HL-60 (cell line): ENCODE results near the gene C19orf73.

ENCODE experiments used
- GABPA ChIP-seq: IDR thresholded peaks from 2 replicates; pipeline ENCODE4 v1.6.1; 2012; ENCODE audit warnings: low read depth
- POLR2AphosphoS5 ChIP-seq: IDR thresholded peaks from 2 replicates; pipeline ENCODE4 v1.6.1; 2012; ENCODE audit warnings: low read depth
- SPI1 ChIP-seq: IDR thresholded peaks from 2 replicates; pipeline ENCODE4 v1.6.1; 2012; ENCODE audit warnings: low read depth, mild to moderate bottlenecking, borderline replicate concordance
- TF ChIP-seq, protein P1 (sequence below): IDR thresholded peaks from one replicate; pipeline ENCODE4 v1.5.1; 2011; ENCODE audit warnings: low read length, control low read depth, inconsistent platforms; ENCODE audit not compliant: insufficient read depth

DNA sequence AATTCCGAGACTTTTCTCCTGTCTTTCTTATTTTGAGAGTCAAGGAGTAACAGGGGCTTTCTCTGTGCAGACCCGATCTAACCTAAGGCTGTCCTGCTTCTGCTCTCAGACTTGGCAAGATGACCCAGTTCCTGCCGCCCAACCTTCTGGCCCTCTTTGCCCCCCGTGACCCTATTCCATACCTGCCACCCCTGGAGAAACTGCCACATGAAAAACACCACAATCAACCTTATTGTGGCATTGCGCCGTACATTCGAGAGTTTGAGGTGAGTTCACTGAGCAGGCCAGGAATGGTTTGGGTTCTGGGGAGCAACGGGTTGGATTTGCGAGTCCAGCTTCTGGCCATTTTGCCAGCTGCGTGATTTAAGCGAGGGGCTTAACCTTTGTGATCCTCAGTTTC, 32.6 kb downstream of the C19orf73 start:
- TF ChIP-seq, protein P1, sequence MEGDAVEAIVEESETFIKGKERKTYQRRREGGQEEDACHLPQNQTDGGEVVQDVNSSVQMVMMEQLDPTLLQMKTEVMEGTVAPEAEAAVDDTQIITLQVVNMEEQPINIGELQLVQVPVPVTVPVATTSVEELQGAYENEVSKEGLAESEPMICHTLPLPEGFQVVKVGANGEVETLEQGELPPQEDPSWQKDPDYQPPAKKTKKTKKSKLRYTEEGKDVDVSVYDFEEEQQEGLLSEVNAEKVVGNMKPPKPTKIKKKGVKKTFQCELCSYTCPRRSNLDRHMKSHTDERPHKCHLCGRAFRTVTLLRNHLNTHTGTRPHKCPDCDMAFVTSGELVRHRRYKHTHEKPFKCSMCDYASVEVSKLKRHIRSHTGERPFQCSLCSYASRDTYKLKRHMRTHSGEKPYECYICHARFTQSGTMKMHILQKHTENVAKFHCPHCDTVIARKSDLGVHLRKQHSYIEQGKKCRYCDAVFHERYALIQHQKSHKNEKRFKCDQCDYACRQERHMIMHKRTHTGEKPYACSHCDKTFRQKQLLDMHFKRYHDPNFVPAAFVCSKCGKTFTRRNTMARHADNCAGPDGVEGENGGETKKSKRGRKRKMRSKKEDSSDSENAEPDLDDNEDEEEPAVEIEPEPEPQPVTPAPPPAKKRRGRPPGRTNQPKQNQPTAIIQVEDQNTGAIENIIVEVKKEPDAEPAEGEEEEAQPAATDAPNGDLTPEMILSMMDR = no peak
- TF ChIP-seq GABPA (no peak), POLR2AphosphoS5 (no peak), SPI1 (no peak)
